ENCODE results near the gene COL27A1. TPM values are rescaled to one million over a fixed set of nuclear protein-coding genes. Genes with fewer than 3 reads are reported as not detected.
"Not testable (repeated sequence)": the region's sequence is repeated elsewhere in the genome, so short reads cannot be mapped to it uniquely, and the experiment has no call there.

Gene COL27A1
- polyA plus RNA-seq, 2 of the 4 experiments (the other 2 are of a cell fraction): 6.9 to 20.6 TPM

GRCh38 chr9:114316605-114317230 lies 161.4 kb downstream of the COL27A1 start (continued):
- TF ChIP-seq SREBF2 (IDR thresholded peaks at IDR 0.05): no peak
- TF ChIP-seq JUN (IDR thresholded peaks at IDR 0.05): no peak
- TF ChIP-seq HDAC2 (IDR thresholded peaks at IDR 0.05): no peak

GRCh38 chr9:114317665-114318357 lies 162.5 kb downstream of the COL27A1 start:
- WGBS (ENCODE audit: missing lambda C conversion rate): 73% methylated on average over 8 of the region's 8 CpGs
- H3K9me3 ChIP-seq: no peaks in the 10 kb centered on the region
- TF ChIP-seq CEBPB (IDR thresholded peaks at IDR 0.05): peak; percentile 39 to 50; a peak in 2 of 4 replicates
- no peak for TF ChIP-seq CBX2 (IDR thresholded peaks at IDR 0.05; ENCODE audit: borderline replicate concordance, low read depth)
- TF ChIP-seq ZSCAN20 (CRISPR knock-in tag; IDR thresholded peaks at IDR 0.05): 0 out of 2 replicates have a peak, but pooled peaks have one; percentile 37
- DNase-seq (ENCODE audit: low read depth in 1 of 2, low spot score in 1 of 2): peak in 1 of 2 experiments; percentile 17
- ChIA-PET POLR2A (no interaction called here), CTCF (interaction anchor here (1.0 to 1.5 kb wide), 3 partner anchors 13 to 234 kb away, joined by 5 to 6 read pairs (median 5); no protein-coding TSS in a partner anchor)
- no peak overlapping the region for H3K4me3 ChIP-seq
- ATAC-seq: no peak
- H3K4me1 ChIP-seq: peaks cover 10% of the 10 kb centered on the region; the same call in 2 of the 3 replicates
- H3K27ac ChIP-seq: peak overlapping the region; percentile 66 to 71
- no peak for FAIRE-seq
- no peak overlapping the region for H3K4me2 ChIP-seq

- peak overlapping the region; percentile 66 to 71; a peak in 5 of 6 replicates for H3K27ac ChIP-seq
- no peak for FAIRE-seq
- peaks cover 10% of the 10 kb centered on the region; the same call in 2 of the 3 replicates for H3K4me1 ChIP-seq
- H3K9me3 ChIP-seq: no peaks in the 10 kb centered on the region
- H3K4me3 ChIP-seq: no peak overlapping the region
- POLR2A ChIA-PET: no interaction called here
- no peak overlapping the region for H3K4me2 ChIP-seq
- ATAC-seq: no peak
- WGBS (ENCODE audit: missing lambda C conversion rate): 82% methylated on average over 8 of the region's 8 CpGs
- TF ChIP-seq PBX3 (IDR thresholded peaks at IDR 0.05): no peak
- no peak for TF ChIP-seq JUNB (IDR thresholded peaks at IDR 0.05)
- TF ChIP-seq EP300 (IDR thresholded peaks at IDR 0.05): no peak
- no peak for TF ChIP-seq ZFP36 (IDR thresholded peaks at IDR 0.05; ENCODE audit: borderline replicate concordance, partially characterized antibody)
- TF ChIP-seq NFE2L2 (conservative IDR thresholded peaks at IDR 0.05; ENCODE audit: low read length): no peak
- TF ChIP-seq CBX8 (IDR thresholded peaks at IDR 0.05): no peak
- no peak for TF ChIP-seq FOSL2 (IDR thresholded peaks at IDR 0.05)
- no peak for TF ChIP-seq FOSL2 (CRISPR knock-in tag; IDR thresholded peaks at IDR 0.05)
- no peak for TF ChIP-seq ZSCAN20 (CRISPR knock-in tag; IDR thresholded peaks at IDR 0.05)
- no peak for TF ChIP-seq HOXB13 (CRISPR knock-in tag; IDR thresholded peaks at IDR 0.05; ENCODE audit: low read depth)
- no peak for TF ChIP-seq POLR2A (IDR thresholded peaks at IDR 0.05; ENCODE audit: low read length)
- no peak for TF ChIP-seq HOXA7 (CRISPR knock-in tag; IDR thresholded peaks at IDR 0.05)
- no peak for TF ChIP-seq MAX (IDR thresholded peaks at IDR 0.05)
- TF ChIP-seq HEYL (CRISPR knock-in tag; IDR thresholded peaks at IDR 0.05): no peak
- no peak for TF ChIP-seq ZNF302 (CRISPR knock-in tag; IDR thresholded peaks at IDR 0.05)
- TF ChIP-seq EHMT2 (IDR thresholded peaks at IDR 0.05; ENCODE audit: low read depth): no peak
- CTCF ChIA-PET: interaction anchor here (1.4 kb wide), 1 partner anchor 28 kb away, joined by 4 read pairs; no protein-coding TSS in a partner anchor
- no peak for DNase-seq (ENCODE audit: low read depth in 1 of 2, low spot score in 1 of 2)
These were observed 163.1 kb downstream of the COL27A1 start for GRCh38 chr9:114318416-114318815.

GRCh38 chr9:114319147-114319546 lies 163.8 kb downstream of the COL27A1 start:
- H3K27ac ChIP-seq: no peak overlapping the region
- ATAC-seq: no peak
- no peak overlapping the region for H3K4me3 ChIP-seq
- no peak for DNase-seq (ENCODE audit: low read depth in 1 of 2, low spot score in 1 of 2)
- TF ChIP-seq POLR2AphosphoS2 (conservative IDR thresholded peaks at IDR 0.05; ENCODE audit: low read length) (no peak), MAX (IDR thresholded peaks at IDR 0.05) (no peak)
- no peak for FAIRE-seq
- H3K9me3 ChIP-seq: no peaks in the 10 kb centered on the region
- ChIA-PET POLR2A (no interaction called here), CTCF (interaction anchor here (1.3 to 1.4 kb wide), 2 partner anchors 28 to 211 kb away, joined by 3 to 4 read pairs; no protein-coding TSS in a partner anchor)
- H3K4me1 ChIP-seq: peaks cover 10% of the 10 kb centered on the region; the same call in 2 of the 3 replicates
- no peak overlapping the region for H3K4me2 ChIP-seq
- WGBS (ENCODE audit: missing lambda C conversion rate): 82% methylated on average over 3 of the region's 3 CpGs

GRCh38 chr9:114320710-114321109 lies 165.4 kb downstream of the COL27A1 start:
- POLR2A ChIA-PET: not testable (repeated sequence)

More at GRCh38 chr9:114320710-114321109, 165.4 kb downstream of the COL27A1 start:
- not testable (repeated sequence) for H3K9me3 ChIP-seq; H3K4me3 ChIP-seq; H3K4me2 ChIP-seq; DNase-seq (ENCODE audit: low read depth in 1 of 2, low spot score in 1 of 2); FAIRE-seq; ATAC-seq; H3K27ac ChIP-seq
- CTCF ChIA-PET: interaction anchor here (1.2 to 1.4 kb wide), 2 partner anchors 166 to 238 kb away, joined by 3 read pairs; no protein-coding TSS in a partner anchor
- 80% methylated on average over 1 of the region's 7 CpGs for WGBS (ENCODE audit: missing lambda C conversion rate)
- H3K4me1 ChIP-seq: peaks cover 10% of the 10 kb centered on the region; the same call in 2 of the 3 replicates

Data from A549 (cell line).